NB4 (cell line): Measurements from ENCODE around the gene DOCK4.

Source experiments
- MYC ChIP-seq: IDR thresholded peaks from 2 replicates; pipeline ENCODE4 v1.6.1; 2011; ENCODE audit warnings: low read depth, low read length
- TF ChIP-seq, protein P1 (sequence below): IDR thresholded peaks from one replicate; pipeline ENCODE4 v1.5.1; 2012; ENCODE audit warnings: low read depth, low read length

GRCh38 chr7:112079673-112080072, 126.5 kb downstream of the DOCK4 start:
- TF ChIP-seq, protein P1, sequence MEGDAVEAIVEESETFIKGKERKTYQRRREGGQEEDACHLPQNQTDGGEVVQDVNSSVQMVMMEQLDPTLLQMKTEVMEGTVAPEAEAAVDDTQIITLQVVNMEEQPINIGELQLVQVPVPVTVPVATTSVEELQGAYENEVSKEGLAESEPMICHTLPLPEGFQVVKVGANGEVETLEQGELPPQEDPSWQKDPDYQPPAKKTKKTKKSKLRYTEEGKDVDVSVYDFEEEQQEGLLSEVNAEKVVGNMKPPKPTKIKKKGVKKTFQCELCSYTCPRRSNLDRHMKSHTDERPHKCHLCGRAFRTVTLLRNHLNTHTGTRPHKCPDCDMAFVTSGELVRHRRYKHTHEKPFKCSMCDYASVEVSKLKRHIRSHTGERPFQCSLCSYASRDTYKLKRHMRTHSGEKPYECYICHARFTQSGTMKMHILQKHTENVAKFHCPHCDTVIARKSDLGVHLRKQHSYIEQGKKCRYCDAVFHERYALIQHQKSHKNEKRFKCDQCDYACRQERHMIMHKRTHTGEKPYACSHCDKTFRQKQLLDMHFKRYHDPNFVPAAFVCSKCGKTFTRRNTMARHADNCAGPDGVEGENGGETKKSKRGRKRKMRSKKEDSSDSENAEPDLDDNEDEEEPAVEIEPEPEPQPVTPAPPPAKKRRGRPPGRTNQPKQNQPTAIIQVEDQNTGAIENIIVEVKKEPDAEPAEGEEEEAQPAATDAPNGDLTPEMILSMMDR: peak; percentile 5
- TF ChIP-seq MYC: no peak
